ENCODE data around the gene EXOC3L4. TPM values are rescaled to one million over a fixed set of nuclear protein-coding genes. Genes with fewer than 3 reads are reported as not detected.

EXOC3L4 gene
- total and polyA plus RNA-seq, 2 donors (not counting 1 experiment from before 2014, with no cell fraction given), result not detected

DNA sequence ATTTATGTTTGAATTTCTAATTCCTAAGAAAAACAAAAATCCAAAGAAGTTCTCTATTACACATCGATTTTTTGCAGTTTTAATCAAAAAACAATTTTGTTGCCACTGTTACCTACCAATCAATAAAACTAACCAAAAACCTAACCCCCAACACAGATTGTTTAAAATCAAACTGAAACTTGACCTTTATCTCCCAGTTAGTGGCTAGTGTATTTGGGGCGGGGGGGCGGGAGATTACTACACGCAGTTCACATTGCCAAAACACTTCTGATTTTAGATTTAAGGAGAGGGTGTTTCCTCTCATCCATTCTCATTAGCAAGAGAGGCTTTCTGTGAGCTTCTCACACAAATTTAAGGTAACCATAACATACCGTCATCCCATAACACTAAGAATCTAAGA is 43.6 kb upstream of the EXOC3L4 start:
- Histone ChIP-seq H3K36me3 (replicated peaks in 1 of 2; ENCODE audit: control extremely low read depth in 1 of 2, control insufficient read depth in 1 of 2, extremely low read depth in 1 of 2, insufficient read depth in 2 of 2, low read length in 1 of 2) (no peaks in the 10 kb centered on the region), H3K4me2 (replicated peaks; ENCODE audit: low read depth, low read length, poor library complexity, severe bottlenecking) (no peak overlapping the region), H3K4me1 (ENCODE audit: control insufficient read depth in 2 of 2, insufficient read depth in 2 of 2, low read length in 2 of 2) (peaks cover 9 to 18% of the 10 kb centered on the region in 2 donors), H3K27ac (ENCODE audit: low read length in 2 of 2) (no peak overlapping the region), H3K27me3 (replicated peaks in 1 of 4; ENCODE audit: control extremely low read depth in 1 of 4, control insufficient read depth in 3 of 4, insufficient read depth in 4 of 4, low read length in 3 of 4) (no peaks in the 10 kb centered on the region), H3K9me3 (ENCODE audit: control extremely low read depth in 1 of 3, control insufficient read depth in 2 of 3, insufficient read depth in 1 of 3, low read length in 2 of 3) (no peaks in the 10 kb centered on the region), H3K79me2 (ENCODE audit: control insufficient read depth, insufficient read depth, low read length) (peaks cover 41% of the 10 kb centered on the region), H3K4me3 (ENCODE audit: control extremely low read depth in 1 of 5, extremely low read depth in 1 of 5, insufficient read depth in 1 of 5, low read depth in 2 of 5, low read length in 4 of 5) (no peak overlapping the region), H2AFZ (ENCODE audit: insufficient read depth, low read depth, low read length, poor library complexity, severe bottlenecking) (no peak overlapping the region), H3K9ac (ENCODE audit: low read length) (no peak overlapping the region), H4K20me1 (ENCODE audit: control insufficient read depth, insufficient read depth, low read length, poor library complexity, severe bottlenecking) (peaks cover 21% of the 10 kb centered on the region)
- ChIA-PET POLR2A (no interaction called here), CTCF (interaction anchor here (0.7 kb wide), 1 partner anchor 133 kb away, joined by 3 read pairs; no protein-coding TSS in a partner anchor)
- Mint-ChIP-seq H3K27me3 (no peaks in the 10 kb centered on the region), H3K27ac (no peak overlapping the region), H3K9me3 (ENCODE audit: insufficient read depth) (no peaks in the 10 kb centered on the region), H3K4me1 (peaks cover 29% of the 10 kb centered on the region), H3K4me3 (no peak overlapping the region)
- 100% methylated on average over 1 of the region's 5 CpGs for WGBS (ENCODE audit: insufficient coverage)
- intact Hi-C loops (cut with micrococcal nuclease), result loop anchor here (10.0 kb wide), 2 partner anchors 126 to 276 kb away; partner anchors contain the start of genes AMN and TRAF3
- TF ChIP-seq, protein P1, sequence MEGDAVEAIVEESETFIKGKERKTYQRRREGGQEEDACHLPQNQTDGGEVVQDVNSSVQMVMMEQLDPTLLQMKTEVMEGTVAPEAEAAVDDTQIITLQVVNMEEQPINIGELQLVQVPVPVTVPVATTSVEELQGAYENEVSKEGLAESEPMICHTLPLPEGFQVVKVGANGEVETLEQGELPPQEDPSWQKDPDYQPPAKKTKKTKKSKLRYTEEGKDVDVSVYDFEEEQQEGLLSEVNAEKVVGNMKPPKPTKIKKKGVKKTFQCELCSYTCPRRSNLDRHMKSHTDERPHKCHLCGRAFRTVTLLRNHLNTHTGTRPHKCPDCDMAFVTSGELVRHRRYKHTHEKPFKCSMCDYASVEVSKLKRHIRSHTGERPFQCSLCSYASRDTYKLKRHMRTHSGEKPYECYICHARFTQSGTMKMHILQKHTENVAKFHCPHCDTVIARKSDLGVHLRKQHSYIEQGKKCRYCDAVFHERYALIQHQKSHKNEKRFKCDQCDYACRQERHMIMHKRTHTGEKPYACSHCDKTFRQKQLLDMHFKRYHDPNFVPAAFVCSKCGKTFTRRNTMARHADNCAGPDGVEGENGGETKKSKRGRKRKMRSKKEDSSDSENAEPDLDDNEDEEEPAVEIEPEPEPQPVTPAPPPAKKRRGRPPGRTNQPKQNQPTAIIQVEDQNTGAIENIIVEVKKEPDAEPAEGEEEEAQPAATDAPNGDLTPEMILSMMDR (IDR thresholded peaks at IDR 0.05), result no peak
- no peak for TF ChIP-seq EZH2 (IDR thresholded peaks at IDR 0.05; ENCODE audit: borderline replicate concordance, insufficient read depth, low read depth, low read length, poor library complexity, severe bottlenecking)
- DNase-seq, result no peak
- no peak for ATAC-seq (ENCODE audit: low read depth)

DNA sequence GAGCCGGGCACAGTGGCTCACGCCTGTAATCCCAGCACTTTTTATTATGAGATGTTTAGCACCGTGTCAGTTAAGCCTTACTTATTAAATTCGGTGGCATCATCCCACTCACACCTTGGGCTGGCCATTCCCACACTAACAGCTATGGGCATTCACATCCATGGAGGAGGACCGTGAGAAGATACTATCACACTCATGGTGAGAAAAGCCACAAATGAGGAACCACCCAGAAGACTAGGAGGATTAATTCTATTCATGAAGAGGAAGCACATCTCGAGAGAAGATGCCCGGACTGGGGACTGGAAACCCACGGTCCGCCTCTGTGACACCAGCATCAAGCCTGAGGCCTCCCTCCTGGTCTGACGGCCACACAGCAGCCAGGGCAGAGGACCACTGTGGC is 42.1 kb upstream of the EXOC3L4 start:
- peak overlapping the region; percentile 25 for H3K4me2 ChIP-seq (replicated peaks; ENCODE audit: low read depth, low read length, poor library complexity, severe bottlenecking)
- H3K27me3 ChIP-seq (replicated peaks in 1 of 4; ENCODE audit: control extremely low read depth in 1 of 4, control insufficient read depth in 3 of 4, insufficient read depth in 4 of 4, low read length in 3 of 4), result no peaks in the 10 kb centered on the region
- POLR2A ChIA-PET, result no interaction called here
- peaks cover 13% of the 10 kb centered on the region for H4K20me1 ChIP-seq (ENCODE audit: control insufficient read depth, insufficient read depth, low read length, poor library complexity, severe bottlenecking)
- no peaks in the 10 kb centered on the region for H3K36me3 ChIP-seq (replicated peaks in 1 of 2; ENCODE audit: control extremely low read depth in 1 of 2, control insufficient read depth in 1 of 2, extremely low read depth in 1 of 2, insufficient read depth in 2 of 2, low read length in 1 of 2)
- Mint-ChIP-seq H3K4me3 (no peak overlapping the region), H3K9me3 (ENCODE audit: insufficient read depth) (no peaks in the 10 kb centered on the region), H3K27ac (peak overlapping the region; percentile 15), H3K4me1 (peaks cover 26% of the 10 kb centered on the region), H3K27me3 (no peaks in the 10 kb centered on the region)
- H3K79me2 ChIP-seq (ENCODE audit: control insufficient read depth, insufficient read depth, low read length), result peaks cover 31% of the 10 kb centered on the region
- 32% methylated on average over 6 of the region's 10 CpGs for whole genome bisulfite sequencing (ENCODE audit: insufficient coverage)
- DNase-seq, result peak; percentile 31
- H3K9me3 ChIP-seq (ENCODE audit: control extremely low read depth in 1 of 3, control insufficient read depth in 2 of 3, insufficient read depth in 1 of 3, low read length in 2 of 3), result no peaks in the 10 kb centered on the region
- no peak overlapping the region for H3K9ac ChIP-seq (ENCODE audit: low read length)
- no peak for ATAC-seq (ENCODE audit: low read depth)
- peaks cover 14 to 16% of the 10 kb centered on the region in 2 donors for H3K4me1 ChIP-seq (ENCODE audit: control insufficient read depth in 2 of 2, insufficient read depth in 2 of 2, low read length in 2 of 2)
- no peak overlapping the region for H3K4me3 ChIP-seq (ENCODE audit: control extremely low read depth in 1 of 5, extremely low read depth in 1 of 5, insufficient read depth in 1 of 5, low read depth in 2 of 5, low read length in 4 of 5)
- intact Hi-C loops (cut with micrococcal nuclease), result loop anchor here (10.0 kb wide), 2 partner anchors 128 to 278 kb away; partner anchors contain the start of genes AMN and TRAF3
- no peak for TF ChIP-seq EZH2 (IDR thresholded peaks at IDR 0.05; ENCODE audit: borderline replicate concordance, insufficient read depth, low read depth, low read length, poor library complexity, severe bottlenecking)
- H3K27ac ChIP-seq (ENCODE audit: low read length in 2 of 2), result no peak overlapping the region
- H2AFZ ChIP-seq (ENCODE audit: insufficient read depth, low read depth, low read length, poor library complexity, severe bottlenecking), result no peak overlapping the region
- CTCF ChIA-PET, result interaction anchor here (0.6 kb wide), 1 partner anchor 356 kb away, joined by 5 read pairs; no protein-coding TSS in a partner anchor

Measured in B cell (primary cell).